SK-N-MC (cell line): ENCODE results near the gene CRTC1.

Source experiments
- EZH2 ChIP-seq: fragments of 200-600 bp; sonication (generic); IDR thresholded peaks from one replicate; pipeline ENCODE4 v1.6.1; 2017; ENCODE audit warnings: antibody characterized with exemption
- FOXP2 ChIP-seq: optimal IDR thresholded peaks from 2 replicates; pipeline ENCODE3; 2011; ENCODE audit warnings: mild to moderate bottlenecking, moderate library complexity; ENCODE audit not compliant: insufficient read depth; ENCODE audit errors: extremely low read length, control extremely low read depth
- POLR2AphosphoS5 ChIP-seq: IDR thresholded peaks from 2 replicates; pipeline ENCODE4 v1.6.1; 2012; ENCODE audit warnings: mild to moderate bottlenecking, low read depth, low read length, borderline replicate concordance

- no peak for TF ChIP-seq POLR2AphosphoS5
- no peak for TF ChIP-seq EZH2
- TF ChIP-seq FOXP2 = no peak
Observed at GRCh38 chr19:18780631-18781030, 97.2 kb downstream of the CRTC1 start.
